Measurements from ENCODE around the gene CCDC30.
A peak's percentile ranks its signal among the peaks of the same experiment; 100 is the strongest.

GRCh38 chr1:42479621-42480020 lies 16.5 kb downstream of the CCDC30 start:
- TF ChIP-seq EZH2 (IDR thresholded peaks at IDR 0.05; ENCODE audit: low read length): no peak
- peak in 2 of 3 experiments; percentile 16 to 49 for TF ChIP-seq CTCF (optimal IDR thresholded peaks at IDR 0.05 in 1 of 3, IDR thresholded peaks at IDR 0.05 in 1 of 3, conservative IDR thresholded peaks at IDR 0.05 in 1 of 3; ENCODE audit: extremely low read depth in 1 of 3, insufficient read depth in 2 of 3, low read length in 3 of 3)

All from keratinocyte (primary cell).